ENCODE measurements around the gene SOX6.

DNA sequence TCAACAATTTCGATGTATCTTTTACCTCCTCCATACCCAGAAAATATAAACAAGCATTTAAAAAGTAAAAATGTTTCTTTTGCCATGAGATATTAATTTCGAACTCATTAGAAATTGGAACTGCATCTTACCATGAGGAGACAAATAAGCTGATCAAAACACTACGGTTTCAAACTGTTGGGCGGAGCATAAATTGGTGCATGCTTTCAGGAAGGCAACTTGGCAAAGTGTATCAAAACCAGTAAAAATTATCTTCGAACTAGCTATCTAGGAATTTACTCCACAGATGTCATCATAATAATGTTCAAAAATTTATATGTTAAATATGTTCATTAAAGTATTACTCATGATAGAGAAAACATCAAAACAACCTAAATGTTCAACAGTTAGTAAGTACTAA, 21.4 kb upstream of the SOX6 start:
- no peak for TF ChIP-seq POLR2AphosphoS5 (IDR thresholded peaks at IDR 0.05; ENCODE audit: low read depth, low read length)
- no peak for TF ChIP-seq POLR2A (IDR thresholded peaks at IDR 0.05; ENCODE audit: low read depth, low read length)
- no peak for TF ChIP-seq TAF1 (IDR thresholded peaks at IDR 0.05; ENCODE audit: low read depth, low read length)
- no peak for TF ChIP-seq SPI1 (IDR thresholded peaks at IDR 0.05; ENCODE audit: low read depth, low read length)
- no peak for TF ChIP-seq PAX5 (IDR thresholded peaks at IDR 0.05; ENCODE audit: insufficient read depth, low read length, severe bottlenecking)
- TF ChIP-seq POU2F2 (IDR thresholded peaks at IDR 0.05; ENCODE audit: low read depth, low read length) = no peak

Measured in GM12891 (cell line).